ENCODE data around the gene RNF6.

The RNF6 gene

DNA sequence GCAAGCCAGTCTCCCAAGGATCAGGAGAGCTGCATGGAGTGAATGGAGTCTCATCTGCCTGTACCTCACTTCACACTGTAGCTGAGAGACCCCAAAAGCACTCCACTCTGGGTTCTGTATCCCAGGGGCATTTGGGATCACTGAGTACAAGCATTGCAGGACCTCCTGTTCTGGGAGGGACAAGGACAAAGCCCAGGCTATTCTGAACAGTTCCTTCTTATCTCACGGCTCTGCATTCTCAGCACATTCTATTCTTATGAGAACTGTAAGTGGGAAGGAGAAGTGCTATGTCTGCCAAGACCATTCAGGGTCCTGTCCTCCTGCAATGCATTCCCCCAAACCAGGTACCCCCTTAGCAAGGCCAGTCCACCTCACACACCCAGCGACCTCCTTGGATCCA lies 42.8 kb downstream of the RNF6 start:
- no peak for DNase-seq (ENCODE audit: low read depth, low spot score)
- H3K4me3 ChIP-seq (ENCODE audit: low read length), result no peak overlapping the region

DNA sequence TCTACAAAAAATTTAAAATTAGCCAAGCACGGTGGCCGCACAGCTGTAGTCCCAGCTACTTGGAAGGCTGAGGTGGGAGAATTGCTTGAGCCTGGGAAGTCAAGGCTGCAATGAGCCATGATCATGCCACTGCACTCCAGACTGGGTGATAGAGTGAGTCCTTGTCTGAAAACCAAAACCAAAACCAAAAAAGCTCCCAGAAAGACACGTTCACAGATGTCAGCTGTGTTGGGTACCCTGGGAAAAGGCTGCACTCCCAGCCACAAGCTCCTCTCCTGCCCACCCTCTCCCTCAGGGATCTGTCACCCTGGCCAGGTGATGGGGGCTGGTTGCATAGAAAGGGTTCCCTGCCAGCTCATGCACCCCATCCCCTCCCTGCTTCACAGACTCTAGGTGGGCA lies 53.3 kb downstream of the RNF6 start:
- no peak overlapping the region for H3K4me3 ChIP-seq (ENCODE audit: low read length)
- DNase-seq (ENCODE audit: low read depth, low spot score), result no peak

DNA sequence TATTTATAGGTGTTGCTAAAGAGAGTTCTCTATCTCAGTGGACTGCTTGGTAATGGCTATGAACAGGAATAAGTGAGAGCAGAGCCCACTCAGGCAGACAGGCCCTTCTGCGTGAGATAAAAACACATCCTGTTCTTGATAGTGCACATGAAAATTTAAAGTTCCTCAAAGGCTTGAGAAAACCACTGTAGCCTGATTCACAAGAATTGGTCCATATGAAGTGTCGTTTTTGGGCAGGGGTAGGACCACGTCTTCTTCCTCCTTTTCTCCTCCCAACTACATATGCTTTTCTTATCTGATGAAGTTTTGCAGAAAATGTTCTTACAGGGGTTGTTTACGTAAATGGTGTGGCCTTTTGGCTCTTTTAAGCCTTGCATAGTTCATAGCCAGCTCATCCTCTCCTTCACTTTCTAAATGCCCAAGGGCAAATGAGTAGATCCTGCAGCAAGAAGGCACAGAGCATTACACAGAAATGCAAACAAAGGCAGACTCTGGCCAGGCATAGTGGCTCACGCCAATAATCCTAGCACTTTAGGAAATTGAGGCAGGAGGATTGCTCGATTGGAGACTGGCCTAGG lies 53.8 kb downstream of the RNF6 start:
- no peak overlapping the region for H3K4me3 ChIP-seq (ENCODE audit: low read length)
- DNase-seq (ENCODE audit: low read depth, low spot score), result peak; percentile 22

DNA sequence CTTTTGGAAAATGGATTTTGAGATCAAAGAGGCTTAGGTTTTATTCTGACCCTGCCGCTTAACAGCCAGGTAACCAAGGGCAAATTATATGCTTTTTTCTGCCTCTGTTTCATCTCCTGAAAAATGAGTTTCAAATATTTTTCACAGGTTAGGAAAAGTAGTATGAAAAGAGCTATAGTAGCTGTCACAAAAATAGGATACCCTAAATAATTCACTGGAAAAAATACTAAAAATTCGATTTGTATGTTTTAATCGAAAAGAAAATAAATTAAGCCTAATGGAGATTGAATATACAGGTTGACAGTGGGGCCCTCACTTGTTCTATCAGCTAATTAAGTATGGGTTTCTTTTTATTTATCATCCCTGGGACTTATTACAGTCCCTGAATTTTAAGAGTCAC lies 58.3 kb downstream of the RNF6 start:
- H3K4me3 ChIP-seq (ENCODE audit: low read length), result no peak overlapping the region
- no peak for DNase-seq (ENCODE audit: low read depth, low spot score)
